NB4 (cell line): Measurements from ENCODE around the gene ERBIN.

ENCODE experiments used
- MAX ChIP-seq: IDR thresholded peaks from 2 replicates; pipeline ENCODE4 v1.6.1; 2011; ENCODE audit warnings: low read depth, low read length
- TF ChIP-seq, protein P1 (sequence below): IDR thresholded peaks from one replicate; pipeline ENCODE4 v1.5.1; 2012; ENCODE audit warnings: low read depth, low read length

- TF ChIP-seq, protein P1, sequence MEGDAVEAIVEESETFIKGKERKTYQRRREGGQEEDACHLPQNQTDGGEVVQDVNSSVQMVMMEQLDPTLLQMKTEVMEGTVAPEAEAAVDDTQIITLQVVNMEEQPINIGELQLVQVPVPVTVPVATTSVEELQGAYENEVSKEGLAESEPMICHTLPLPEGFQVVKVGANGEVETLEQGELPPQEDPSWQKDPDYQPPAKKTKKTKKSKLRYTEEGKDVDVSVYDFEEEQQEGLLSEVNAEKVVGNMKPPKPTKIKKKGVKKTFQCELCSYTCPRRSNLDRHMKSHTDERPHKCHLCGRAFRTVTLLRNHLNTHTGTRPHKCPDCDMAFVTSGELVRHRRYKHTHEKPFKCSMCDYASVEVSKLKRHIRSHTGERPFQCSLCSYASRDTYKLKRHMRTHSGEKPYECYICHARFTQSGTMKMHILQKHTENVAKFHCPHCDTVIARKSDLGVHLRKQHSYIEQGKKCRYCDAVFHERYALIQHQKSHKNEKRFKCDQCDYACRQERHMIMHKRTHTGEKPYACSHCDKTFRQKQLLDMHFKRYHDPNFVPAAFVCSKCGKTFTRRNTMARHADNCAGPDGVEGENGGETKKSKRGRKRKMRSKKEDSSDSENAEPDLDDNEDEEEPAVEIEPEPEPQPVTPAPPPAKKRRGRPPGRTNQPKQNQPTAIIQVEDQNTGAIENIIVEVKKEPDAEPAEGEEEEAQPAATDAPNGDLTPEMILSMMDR, result no peak
- no peak for TF ChIP-seq MAX
Observed at GRCh38 chr5:65895891-65896290, 30.5 kb upstream of the ERBIN start.
